IMR-90 (cell line): ENCODE data around the gene MYBPH. TPM values are rescaled to one million over a fixed set of nuclear protein-coding genes. Genes with fewer than 3 reads are reported as not detected.

Source experiments
- ATAC-seq: fragments of 200-7000 bp; cut with Tn5 transposase; 2 replicates; pipeline ENCODE4 v1.9.1; 2020; ENCODE audit warnings: low read depth, mild to moderate bottlenecking, moderate library complexity
- BruUV-seq: library from RNA; stranded (reverse); fragments of 400-500 nt; replicated peaks from 2 replicates; lab custom pipeline; 2021; lab: Mats Ljungman, UMichigan
- CTCF ChIA-PET: fragments of 300-600 bp; formaldehyde crosslinking; extraction: SDS; loops from one replicate; lab custom pipeline; 2021; ENCODE audit warnings: antibody characterized with exemption; lab: Yijun Ruan, JAX
- POLR2A ChIA-PET: fragments of 300-600 bp; sonication (Branson Sonifier 250); formaldehyde crosslinking; loops from one replicate; lab custom pipeline; 2022; ENCODE audit warnings: antibody characterized with exemption; ENCODE audit not compliant: unreplicated experiment; lab: Charles Lee
- DNase-seq: peaks from one replicate; pipeline ENCODE4 v3.0.0; 2013
- H2AFZ ChIP-seq: replicated peaks from 2 replicates; pipeline ENCODE3; 2013; ENCODE audit warnings: low read length, mild to moderate bottlenecking; ENCODE audit not compliant: poor library complexity
- H2AK5ac ChIP-seq: 2 replicates; pipeline ENCODE4 v1.6.1; 2013; ENCODE audit warnings: low read depth, low read length, inconsistent platforms
- H2AK9ac ChIP-seq: replicated peaks from 2 replicates; pipeline ENCODE3; 2013; ENCODE audit warnings: mild to moderate bottlenecking, low read depth, low read length, moderate library complexity; ENCODE audit not compliant: poor library complexity
- H2BK120ac ChIP-seq: 2 replicates; pipeline ENCODE4 v1.6.1; 2013; ENCODE audit warnings: low read depth, low read length, inconsistent platforms
- H2BK15ac ChIP-seq: 3 replicates; pipeline ENCODE4 v1.6.1; 2013; ENCODE audit warnings: low read depth, low read length, inconsistent platforms
- H2BK20ac ChIP-seq: 2 replicates; pipeline ENCODE4 v1.6.1; 2013; ENCODE audit warnings: low read depth, mild to moderate bottlenecking, inconsistent platforms, low read length, moderate library complexity
- H2BK5ac ChIP-seq: 2 replicates; pipeline ENCODE4 v1.6.1; 2013; ENCODE audit warnings: mild to moderate bottlenecking, low read depth, low read length, inconsistent platforms; ENCODE audit not compliant: poor library complexity, severe bottlenecking
- H3K14ac ChIP-seq: replicated peaks from 2 replicates; pipeline ENCODE4 v1.6.1; 2013; ENCODE audit warnings: low read depth, low read length, inconsistent platforms
- H3K18ac ChIP-seq: 2 replicates; pipeline ENCODE4 v1.6.1; 2013; ENCODE audit warnings: low read depth, low read length, control low read depth
- H3K23ac ChIP-seq: 2 replicates; pipeline ENCODE4 v1.6.1; 2013; ENCODE audit warnings: low read depth, low read length, inconsistent platforms
- H3K27ac ChIP-seq: 2 replicates; pipeline ENCODE4 v1.5.1; 2013; ENCODE audit warnings: mild to moderate bottlenecking, control low read depth, low read length; ENCODE audit not compliant: insufficient read depth
- H3K27me3 ChIP-seq: 2 replicates; pipeline ENCODE4 v1.6.1; 2013; ENCODE audit warnings: low read length; ENCODE audit not compliant: control insufficient read depth, insufficient read depth
- H3K36me3 ChIP-seq: 2 replicates; pipeline ENCODE4 v1.6.1; 2013; ENCODE audit warnings: low read length, mixed read lengths; ENCODE audit not compliant: control insufficient read depth, insufficient read depth
- H3K4ac ChIP-seq: 2 replicates; pipeline ENCODE4 v1.6.1; 2013; ENCODE audit warnings: low read depth, low read length, inconsistent platforms
- H3K4me1 ChIP-seq: 2 replicates; pipeline ENCODE4 v1.6.1; 2013; ENCODE audit warnings: low read length, mixed read lengths; ENCODE audit not compliant: control insufficient read depth, insufficient read depth
- H3K4me2 ChIP-seq: 2 replicates; pipeline ENCODE4 v1.6.1; 2013; ENCODE audit warnings: low read depth, mild to moderate bottlenecking, control low read depth, low read length, moderate library complexity
- H3K4me3 ChIP-seq: 2 replicates; pipeline ENCODE4 v1.5.1; 2013; ENCODE audit warnings: low read depth, mild to moderate bottlenecking, control low read depth, low read length, moderate library complexity; ENCODE audit not compliant: insufficient read depth
- H3K56ac ChIP-seq: 2 replicates; pipeline ENCODE4 v1.6.1; 2013; ENCODE audit warnings: low read length, inconsistent platforms; ENCODE audit not compliant: insufficient read depth; ENCODE audit errors: extremely low read depth
- H3K79me1 ChIP-seq, 2 experiments: 2 replicates each; pipeline ENCODE4 v1.6.1; 2013; ENCODE audit warnings: low read length in 2 of 2, inconsistent platforms in 1 of 2, low read depth in 1 of 2
- H3K9ac ChIP-seq: 2 replicates; pipeline ENCODE4 v1.6.1; 2013; ENCODE audit warnings: low read depth, low read length, control low read depth
- H3K9me1 ChIP-seq: 2 replicates; pipeline ENCODE4 v1.6.1; 2013; ENCODE audit warnings: low read length, inconsistent platforms; ENCODE audit not compliant: insufficient read depth
- H3K9me3 ChIP-seq: 2 replicates; pipeline ENCODE4 v1.6.1; 2013; ENCODE audit warnings: low read length; ENCODE audit not compliant: control insufficient read depth, insufficient read depth
- H4K20me1 ChIP-seq: 2 replicates; pipeline ENCODE4 v1.6.1; 2013; ENCODE audit warnings: low read length, inconsistent platforms; ENCODE audit not compliant: insufficient read depth
- H4K5ac ChIP-seq: 2 replicates; pipeline ENCODE4 v1.6.1; 2013; ENCODE audit warnings: mild to moderate bottlenecking, low read depth, low read length, control low read depth
- H4K8ac ChIP-seq, 2 experiments: 2 replicates each; pipeline ENCODE4 v1.6.1; 2013; ENCODE audit warnings: low read depth in 2 of 2, low read length in 2 of 2, control low read depth in 1 of 2, inconsistent platforms in 1 of 2
- H4K91ac ChIP-seq: 2 replicates; pipeline ENCODE4 v1.6.1; 2013; ENCODE audit warnings: low read depth, low read length, inconsistent platforms; ENCODE audit not compliant: insufficient read depth
- BHLHE40 ChIP-seq: fragments of 150-350 bp; IDR thresholded peaks from 2 replicates; pipeline ENCODE4 v1.6.1; 2016; ENCODE audit warnings: mild to moderate bottlenecking, low read depth, low read length
- CEBPB ChIP-seq: IDR thresholded peaks from 2 replicates; pipeline ENCODE4 v1.6.1; 2012; ENCODE audit warnings: low read depth, low read length, improper control_type of control experiment
- CHD1 ChIP-seq: IDR thresholded peaks from 2 replicates; pipeline ENCODE4 v1.6.1; 2012; ENCODE audit warnings: low read depth, low read length, improper control_type of control experiment
- FOS ChIP-seq: fragments of 150-350 bp; IDR thresholded peaks from 2 replicates; pipeline ENCODE4 v1.6.1; 2016; ENCODE audit warnings: low read depth, low read length
- MAFK ChIP-seq: IDR thresholded peaks from 2 replicates; pipeline ENCODE4 v1.6.1; 2012; ENCODE audit warnings: low read depth, low read length, improper control_type of control experiment
- MAZ ChIP-seq: IDR thresholded peaks from 2 replicates; pipeline ENCODE4 v1.6.1; 2012; ENCODE audit warnings: low read depth, mild to moderate bottlenecking, low read length, improper control_type of control experiment, moderate library complexity, borderline replicate concordance
- MXI1 ChIP-seq: IDR thresholded peaks from 2 replicates; pipeline ENCODE4 v1.6.1; 2012; ENCODE audit warnings: low read depth, mild to moderate bottlenecking, low read length, moderate library complexity, borderline replicate concordance
- NFE2L2 ChIP-seq: fragments of 150-350 bp; IDR thresholded peaks from 2 replicates; pipeline ENCODE4 v1.6.1; 2016; ENCODE audit warnings: low read depth, mild to moderate bottlenecking, low read length
- POLR2A ChIP-seq: IDR thresholded peaks from 2 replicates; pipeline ENCODE4 v1.6.1; 2012; ENCODE audit warnings: mild to moderate bottlenecking, low read depth, low read length
- RAD21 ChIP-seq: IDR thresholded peaks from 2 replicates; pipeline ENCODE4 v1.6.1; 2012; ENCODE audit warnings: low read length, improper control_type of control experiment
- RCOR1 ChIP-seq: IDR thresholded peaks from 2 replicates; pipeline ENCODE4 v1.6.1; 2012; ENCODE audit warnings: mild to moderate bottlenecking, low read length, improper control_type of control experiment; ENCODE audit not compliant: insufficient replicate concordance
- RFX5 ChIP-seq: IDR thresholded peaks from 2 replicates; pipeline ENCODE4 v1.8.0; 2012; ENCODE audit warnings: low read depth, mild to moderate bottlenecking, low read length, moderate library complexity
- SMC3 ChIP-seq: fragments of 150-350 bp; IDR thresholded peaks from 2 replicates; pipeline ENCODE4 v1.6.1; 2016; ENCODE audit warnings: low read depth, mild to moderate bottlenecking, antibody characterized with exemption, low read length, moderate library complexity
- WGBS, 2 experiments: methylation state at CpG; one replicate each; pipeline versions ENCODE4 v1.1.5 to v1.1.7; 2013; ENCODE audit warnings: missing lambda C conversion rate in 2 of 2; ENCODE audit not compliant: insufficient read length in 1 of 2; ENCODE audit errors: extremely low coverage in 2 of 2; 5-methylcytosine and 5-hydroxymethylcytosine counted together
- dilution Hi-C: fragments of 300-500 bp; cut with HindIII; formaldehyde crosslinking; loops from one replicate; pipeline ENCODE4 v1.14.3; 2018; ENCODE audit warnings: low sequenced_read_pairs; ENCODE audit not compliant: unreplicated experiment
- in situ Hi-C: fragments of 300-500 bp; cut with MboI; formaldehyde crosslinking; loops from 3 replicates; pipeline ENCODE4 v1.14.3; 2019; ENCODE audit warnings: low sequenced_read_pairs, inconsistent platforms, mixed read lengths
- intact Hi-C: fragments of 100-400 bp; cut with micrococcal nuclease; formaldehyde crosslinking; loops from 2 replicates; pipeline ENCODE4 v1.10.0; 2022
- polyA plus RNA-seq, 3 experiments: library from polyadenylated mRNA; depleted of rRNA; stranded (reverse); fragments of >200 nt; gene quantifications; 2 replicates each; pipeline ENCODE4 v1.2.3, GENCODE V29; 2012; ENCODE audit warnings: low replicate concordance in 1 of 3
- total RNA-seq: library from RNA; depleted of rRNA; stranded (reverse); fragments of >200 nt; gene quantifications from 2 replicates; pipeline ENCODE4 v1.2.3, GENCODE V29; 2012
- TF ChIP-seq, protein P1 (sequence below): fragments of 150-350 bp; IDR thresholded peaks from 2 replicates; pipeline ENCODE4 v1.6.1; 2017; ENCODE audit warnings: mild to moderate bottlenecking, antibody characterized with exemption, low read length, low read depth
- TF ChIP-seq, protein P2 (sequence below): conservative IDR thresholded peaks from 2 replicates; pipeline ENCODE4 v1.5.1; 2012; ENCODE audit warnings: mild to moderate bottlenecking, low read depth, low read length, improper control_type of control experiment
- TF ChIP-seq, protein P3 (sequence below): fragments of 150-350 bp; IDR thresholded peaks from 2 replicates; pipeline ENCODE4 v1.6.1; 2016; ENCODE audit warnings: low read depth, mild to moderate bottlenecking, low read length, moderate library complexity, borderline replicate concordance

Gene MYBPH
- total and polyA plus RNA-seq, 2 of the 4 experiments (the other 2 are of a cell fraction), result not detected

DNA sequence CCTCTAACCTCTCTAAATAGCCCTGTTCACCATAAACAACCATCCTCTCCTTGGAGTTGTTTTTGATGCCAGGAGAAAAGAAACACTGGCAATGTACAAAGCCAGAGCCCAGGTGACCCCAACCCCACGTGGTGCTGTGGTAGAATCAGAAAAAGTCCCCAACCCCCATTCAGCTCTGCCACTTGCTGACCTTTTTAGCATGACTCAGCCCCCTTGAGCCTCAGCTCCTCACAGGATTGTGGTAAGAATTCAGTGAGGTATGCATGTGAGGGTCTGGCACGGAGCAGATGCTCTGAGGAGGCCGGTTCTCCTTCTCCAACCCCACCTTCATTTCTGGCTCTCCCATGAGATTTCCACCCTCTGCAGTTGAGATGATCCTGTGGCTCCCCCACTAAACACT lies 22.0 kb upstream of the MYBPH start:
- Histone ChIP-seq H4K8ac (peak overlapping the region; percentile 70 to 79), H2BK20ac (peak overlapping the region; percentile 70), H3K9me1 (peaks cover 17% of the 10 kb centered on the region), H3K23ac (peak overlapping the region; percentile 67; the same call in 1 of the 2 replicates), H2BK5ac (peak overlapping the region; percentile 45), H3K9ac (no peak overlapping the region), H2AK9ac (no peak overlapping the region), H2AK5ac (peak overlapping the region; percentile 93), H3K27me3 (no peaks in the 10 kb centered on the region), H3K36me3 (no peaks in the 10 kb centered on the region), H3K18ac (peak overlapping the region; percentile 76), H3K4me2 (no peak overlapping the region), H3K4ac (peak overlapping the region; percentile 70), H2AFZ (peak overlapping the region; percentile 60), H3K14ac (peak overlapping the region; percentile 56; the same call in 1 of the 2 replicates), H3K56ac (no peak overlapping the region), H3K4me3 (no peak overlapping the region), H2BK15ac (peak overlapping the region; percentile 91; the same call in 2 of the 3 replicates), H3K9me3 (no peaks in the 10 kb centered on the region), H4K5ac (peak overlapping the region; percentile 71), H4K91ac (peak overlapping the region; percentile 87), H3K27ac (peak overlapping the region; percentile 61), H2BK120ac (peak overlapping the region; percentile 86), H3K79me1 (no peaks in the 10 kb centered on the region), H3K4me1 (peaks cover 46% of the 10 kb centered on the region), H4K20me1 (no peaks in the 10 kb centered on the region)
- WGBS, 2 experiments, result no CpG with 5 or more reads among the region's 3 CpGs
- in situ Hi-C loops (no loop called here), intact Hi-C loops (no loop called here), dilution Hi-C loops (no loop called here)
- DNase-seq (peak; percentile 88), ATAC-seq (peak; percentile 62)
- TF ChIP-seq SMC3 (no peak), POLR2A (no peak), CHD1 (no peak), MAZ (peak; percentile 26; the same call in 1 of the 2 replicates), MXI1 (no peak), RFX5 (no peak), NFE2L2 (peak; percentile 72; the same call in 1 of the 2 replicates), MAFK (no peak), BHLHE40 (peak; percentile 69; the same call in 1 of the 2 replicates), RAD21 (no peak), CEBPB (no peak), RCOR1 (no peak), FOS (peak; percentile 64; the same call in 1 of the 2 replicates)
- TF ChIP-seq, protein P1, sequence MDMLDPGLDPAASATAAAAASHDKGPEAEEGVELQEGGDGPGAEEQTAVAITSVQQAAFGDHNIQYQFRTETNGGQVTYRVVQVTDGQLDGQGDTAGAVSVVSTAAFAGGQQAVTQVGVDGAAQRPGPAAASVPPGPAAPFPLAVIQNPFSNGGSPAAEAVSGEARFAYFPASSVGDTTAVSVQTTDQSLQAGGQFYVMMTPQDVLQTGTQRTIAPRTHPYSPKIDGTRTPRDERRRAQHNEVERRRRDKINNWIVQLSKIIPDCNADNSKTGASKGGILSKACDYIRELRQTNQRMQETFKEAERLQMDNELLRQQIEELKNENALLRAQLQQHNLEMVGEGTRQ, result peak; percentile 83
- TF ChIP-seq, protein P2, sequence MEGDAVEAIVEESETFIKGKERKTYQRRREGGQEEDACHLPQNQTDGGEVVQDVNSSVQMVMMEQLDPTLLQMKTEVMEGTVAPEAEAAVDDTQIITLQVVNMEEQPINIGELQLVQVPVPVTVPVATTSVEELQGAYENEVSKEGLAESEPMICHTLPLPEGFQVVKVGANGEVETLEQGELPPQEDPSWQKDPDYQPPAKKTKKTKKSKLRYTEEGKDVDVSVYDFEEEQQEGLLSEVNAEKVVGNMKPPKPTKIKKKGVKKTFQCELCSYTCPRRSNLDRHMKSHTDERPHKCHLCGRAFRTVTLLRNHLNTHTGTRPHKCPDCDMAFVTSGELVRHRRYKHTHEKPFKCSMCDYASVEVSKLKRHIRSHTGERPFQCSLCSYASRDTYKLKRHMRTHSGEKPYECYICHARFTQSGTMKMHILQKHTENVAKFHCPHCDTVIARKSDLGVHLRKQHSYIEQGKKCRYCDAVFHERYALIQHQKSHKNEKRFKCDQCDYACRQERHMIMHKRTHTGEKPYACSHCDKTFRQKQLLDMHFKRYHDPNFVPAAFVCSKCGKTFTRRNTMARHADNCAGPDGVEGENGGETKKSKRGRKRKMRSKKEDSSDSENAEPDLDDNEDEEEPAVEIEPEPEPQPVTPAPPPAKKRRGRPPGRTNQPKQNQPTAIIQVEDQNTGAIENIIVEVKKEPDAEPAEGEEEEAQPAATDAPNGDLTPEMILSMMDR, result no peak
- TF ChIP-seq, protein P3, sequence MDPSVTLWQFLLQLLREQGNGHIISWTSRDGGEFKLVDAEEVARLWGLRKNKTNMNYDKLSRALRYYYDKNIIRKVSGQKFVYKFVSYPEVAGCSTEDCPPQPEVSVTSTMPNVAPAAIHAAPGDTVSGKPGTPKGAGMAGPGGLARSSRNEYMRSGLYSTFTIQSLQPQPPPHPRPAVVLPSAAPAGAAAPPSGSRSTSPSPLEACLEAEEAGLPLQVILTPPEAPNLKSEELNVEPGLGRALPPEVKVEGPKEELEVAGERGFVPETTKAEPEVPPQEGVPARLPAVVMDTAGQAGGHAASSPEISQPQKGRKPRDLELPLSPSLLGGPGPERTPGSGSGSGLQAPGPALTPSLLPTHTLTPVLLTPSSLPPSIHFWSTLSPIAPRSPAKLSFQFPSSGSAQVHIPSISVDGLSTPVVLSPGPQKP, result no peak
- BruUV-seq, result no TSS peak
- POLR2A ChIA-PET, result no interaction called here
- CTCF ChIA-PET, result interaction anchor here (1.1 kb wide), 1 partner anchor 71 kb away, joined by 4 read pairs; no protein-coding TSS in a partner anchor
